ENCODE data around the gene CMC1.
A peak's percentile ranks its signal among the peaks of the same experiment; 100 is the strongest.
"Not testable (repeated sequence)": the region's sequence is repeated elsewhere in the genome, so short reads cannot be mapped to it uniquely, and the experiment has no call there.

Gene CMC1

GRCh38 chr3:28241221-28242160 lies at the start of gene CMC1:
Gene CMC1, plus strand, starts transcription at chr3:28241619. Its CDS starts 175 bp downstream, at chr3:28241794.
- peak; percentile 95 for DNase-seq

GRCh38 chr3:28198161-28198560 lies 43.3 kb upstream of the CMC1 start:
- no peak for DNase-seq

GRCh38 chr3:28198974-28199373 lies 42.4 kb upstream of the CMC1 start:
- DNase-seq: no peak

- not testable (repeated sequence) for DNase-seq
These were observed 41.8 kb upstream of the CMC1 start for GRCh38 chr3:28199643-28200042.

GRCh38 chr3:28200366-28200848 lies 41.0 kb upstream of the CMC1 start:
- not testable (repeated sequence) for DNase-seq

GRCh38 chr3:28206479-28206878 lies 34.9 kb upstream of the CMC1 start:
- DNase-seq: no peak

GRCh38 chr3:28207000-28207733 lies 34.3 kb upstream of the CMC1 start:
- DNase-seq: no peak

GRCh38 chr3:28210968-28211713 lies 30.3 kb upstream of the CMC1 start:
- DNase-seq: no peak

GRCh38 chr3:28212681-28213080 lies 28.7 kb upstream of the CMC1 start:
- no peak for DNase-seq

GRCh38 chr3:28215407-28215806 lies 26.0 kb upstream of the CMC1 start:
- DNase-seq: no peak

- no peak for DNase-seq
These were observed 23.1 kb upstream of the CMC1 start for GRCh38 chr3:28218071-28218916.

- DNase-seq: no peak
These were observed 22.6 kb upstream of the CMC1 start for GRCh38 chr3:28218917-28219198.

- DNase-seq: no peak
These were observed 17.0 kb upstream of the CMC1 start for GRCh38 chr3:28224430-28224829.

GRCh38 chr3:28226020-28226419 lies 15.4 kb upstream of the CMC1 start:
- DNase-seq: no peak

- DNase-seq: no peak
These were observed 12.8 kb upstream of the CMC1 start for GRCh38 chr3:28228623-28229022.

- no peak for DNase-seq
These were observed 8.8 kb upstream of the CMC1 start for GRCh38 chr3:28232659-28233058.

- no peak for DNase-seq
These were observed 7.0 kb upstream of the CMC1 start for GRCh38 chr3:28234454-28234853.

- DNase-seq: no peak
These were observed 2.3 kb upstream of the CMC1 start for GRCh38 chr3:28239108-28239507.

- DNase-seq: no peak
These were observed 978 bp upstream of the CMC1 start for GRCh38 chr3:28240441-28240840.

- DNase-seq: no peak
These were observed 1.1 kb downstream of the CMC1 start for GRCh38 chr3:28242519-28242918.

- no peak for DNase-seq
These were observed 2.1 kb downstream of the CMC1 start for GRCh38 chr3:28243424-28244106.

- no peak for DNase-seq
These were observed 3.1 kb downstream of the CMC1 start for GRCh38 chr3:28244491-28244890.
